Stimulated activated CD8-positive, alpha-beta memory T cell treated with anti-CD3 and anti-CD28 coated beads, Interleukin-4, amount 100 ng/mL, for 24 hours (primary cell): ENCODE data around the gene CTTNBP2NL.
"Not testable (repeated sequence)": the region's sequence is repeated elsewhere in the genome, so short reads cannot be mapped to it uniquely, and the experiment has no call there.

Experiments
- DNase-seq: peaks from one replicate; pipeline ENCODE4 v3.0.0-alpha.2; 2020; ENCODE audit warnings: low read depth

Gene CTTNBP2NL

GRCh38 chr1:112423666-112424065 is 27.7 kb downstream of the CTTNBP2NL start:
- DNase-seq, result not testable (repeated sequence)

GRCh38 chr1:112429749-112430148 is 33.7 kb downstream of the CTTNBP2NL start:
- no peak for DNase-seq

DNA sequence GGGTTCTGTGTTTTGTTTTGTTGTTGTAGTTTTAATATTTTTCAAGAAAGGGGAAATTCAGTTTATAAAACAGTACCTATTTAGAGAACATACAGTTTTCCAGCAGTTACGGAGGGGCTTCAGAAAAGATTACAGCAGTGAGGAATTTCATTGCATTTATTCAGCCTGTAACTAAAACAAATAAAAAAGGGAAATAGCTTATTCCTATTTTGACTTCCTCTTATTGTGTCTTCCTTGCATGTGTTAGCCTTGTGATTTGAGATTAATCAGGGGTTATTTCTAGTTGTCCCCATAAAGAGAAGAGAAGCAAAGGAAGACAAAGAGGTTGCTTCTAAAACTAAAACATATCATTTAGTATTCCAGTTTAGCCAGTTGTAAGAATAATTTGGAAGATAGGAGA is 35.0 kb downstream of the CTTNBP2NL start:
- no peak for DNase-seq

DNA sequence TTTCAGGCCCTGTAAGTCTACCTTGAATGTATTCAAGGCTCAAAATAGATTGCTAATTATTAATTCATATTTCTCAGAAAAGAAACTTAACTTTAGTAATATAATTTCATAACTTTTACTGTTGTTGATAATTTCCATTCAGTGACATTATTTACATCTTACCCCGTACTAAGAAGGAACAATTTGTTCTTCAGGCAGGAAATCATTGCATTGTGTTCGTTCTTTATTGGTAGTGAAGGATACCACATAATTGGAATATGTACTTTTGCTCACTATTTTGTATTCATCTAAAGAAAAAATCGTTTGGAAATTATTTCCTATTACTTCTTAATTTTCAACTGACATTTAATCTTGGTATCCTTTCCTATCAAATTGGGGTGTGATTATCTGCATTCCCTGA is 39.4 kb downstream of the CTTNBP2NL start:
- no peak for DNase-seq

DNA sequence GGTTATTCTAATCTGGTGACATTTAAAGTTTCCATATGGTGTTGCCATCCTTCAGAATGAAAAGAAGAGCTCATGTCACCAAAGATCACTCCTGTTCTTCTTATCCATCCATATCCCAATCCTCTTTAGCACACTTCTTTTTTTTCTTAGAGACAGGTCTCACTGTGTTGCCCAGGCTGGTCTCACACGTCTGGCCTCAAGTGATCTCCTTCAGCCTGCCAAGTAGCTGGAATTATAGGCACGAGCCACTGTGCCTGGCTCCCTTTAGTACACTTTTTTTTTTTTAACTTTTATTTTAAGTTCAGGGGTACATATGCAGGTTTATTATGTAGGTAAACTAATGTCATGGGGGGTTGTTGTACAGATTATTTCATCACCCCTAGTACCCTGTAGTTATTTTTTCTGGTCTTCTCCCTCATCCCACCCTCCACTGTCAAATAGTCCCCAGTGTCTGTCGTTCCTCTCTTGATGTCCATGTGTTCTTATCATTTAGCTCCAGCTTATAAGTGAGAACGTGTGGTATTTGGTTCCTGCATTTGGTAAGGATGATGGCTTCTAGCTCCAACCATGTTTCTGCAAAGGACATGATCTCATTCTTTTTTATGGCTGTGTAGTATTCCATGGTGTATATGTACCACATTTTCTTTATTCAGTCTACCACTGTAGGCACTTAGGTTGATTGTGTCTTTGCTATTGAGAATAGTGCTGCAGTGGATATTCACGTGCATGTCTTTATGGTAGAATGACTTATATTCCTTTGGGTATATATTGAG is 40.6 kb downstream of the CTTNBP2NL start:
- no peak for DNase-seq

- not testable (repeated sequence) for DNase-seq
These were observed 42.1 kb downstream of the CTTNBP2NL start for GRCh38 chr1:112438156-112438555.

- DNase-seq, result no peak
These were observed 43.6 kb downstream of the CTTNBP2NL start for GRCh38 chr1:112439592-112439991.

DNA sequence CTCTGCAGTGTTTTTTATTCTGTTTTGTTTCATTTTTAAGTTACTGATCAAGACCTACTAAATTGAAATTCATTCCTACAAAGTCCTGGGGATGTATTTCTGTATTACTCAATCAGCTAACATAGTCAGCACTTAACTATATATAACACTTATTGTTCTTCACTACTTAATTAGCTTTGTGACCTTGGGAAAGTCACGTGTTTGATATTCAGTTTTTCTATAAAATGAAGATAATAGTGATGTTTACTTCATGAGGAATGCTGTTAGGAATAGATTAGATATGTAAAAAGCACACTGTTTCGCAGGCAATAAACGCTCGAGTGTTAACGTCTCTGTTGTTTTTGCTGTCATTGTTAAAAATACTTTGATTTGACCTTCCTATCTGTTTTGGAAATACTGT is 44.6 kb downstream of the CTTNBP2NL start:
- no peak for DNase-seq

GRCh38 chr1:112444269-112444668 is 48.3 kb downstream of the CTTNBP2NL start:
- no peak for DNase-seq

DNA sequence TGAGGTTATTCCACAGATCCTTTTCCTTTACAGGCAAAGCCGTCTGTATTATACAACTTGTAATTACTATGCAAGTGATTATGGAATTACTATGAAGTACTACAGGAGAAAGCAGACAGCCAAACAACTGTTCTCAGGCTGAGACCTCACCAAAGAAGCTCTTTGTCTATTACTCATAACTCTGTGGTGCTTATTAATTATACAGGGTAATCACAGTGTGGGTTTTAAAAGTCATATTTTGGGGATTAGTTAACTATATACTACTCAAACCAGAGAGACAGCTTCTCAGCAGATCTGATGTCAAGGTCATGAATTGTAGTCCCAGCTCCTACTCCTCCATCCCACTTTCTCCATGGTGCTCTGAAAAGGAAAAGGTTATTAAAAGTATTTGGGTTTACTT is 49.6 kb downstream of the CTTNBP2NL start:
- DNase-seq, result no peak

DNA sequence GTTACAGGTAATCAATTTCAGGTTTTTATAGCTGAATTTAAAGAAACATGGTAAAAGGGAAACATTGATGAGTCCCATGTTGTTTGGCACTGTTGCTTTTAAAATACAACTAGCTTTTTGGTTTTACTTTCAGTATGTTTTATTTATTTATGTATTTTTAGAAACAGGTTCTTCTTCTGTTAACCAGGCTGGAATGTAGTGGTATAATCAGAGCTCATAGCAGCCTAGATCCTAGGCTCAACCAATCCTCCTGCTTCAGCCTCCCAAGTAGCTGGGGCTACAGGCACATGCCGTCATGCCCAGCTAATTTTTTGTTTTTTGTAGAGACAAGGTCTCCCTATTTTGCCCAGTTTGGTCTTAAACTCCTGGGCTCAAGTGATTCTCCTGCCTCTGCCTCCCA is 50.4 kb downstream of the CTTNBP2NL start:
- DNase-seq, result no peak

DNA sequence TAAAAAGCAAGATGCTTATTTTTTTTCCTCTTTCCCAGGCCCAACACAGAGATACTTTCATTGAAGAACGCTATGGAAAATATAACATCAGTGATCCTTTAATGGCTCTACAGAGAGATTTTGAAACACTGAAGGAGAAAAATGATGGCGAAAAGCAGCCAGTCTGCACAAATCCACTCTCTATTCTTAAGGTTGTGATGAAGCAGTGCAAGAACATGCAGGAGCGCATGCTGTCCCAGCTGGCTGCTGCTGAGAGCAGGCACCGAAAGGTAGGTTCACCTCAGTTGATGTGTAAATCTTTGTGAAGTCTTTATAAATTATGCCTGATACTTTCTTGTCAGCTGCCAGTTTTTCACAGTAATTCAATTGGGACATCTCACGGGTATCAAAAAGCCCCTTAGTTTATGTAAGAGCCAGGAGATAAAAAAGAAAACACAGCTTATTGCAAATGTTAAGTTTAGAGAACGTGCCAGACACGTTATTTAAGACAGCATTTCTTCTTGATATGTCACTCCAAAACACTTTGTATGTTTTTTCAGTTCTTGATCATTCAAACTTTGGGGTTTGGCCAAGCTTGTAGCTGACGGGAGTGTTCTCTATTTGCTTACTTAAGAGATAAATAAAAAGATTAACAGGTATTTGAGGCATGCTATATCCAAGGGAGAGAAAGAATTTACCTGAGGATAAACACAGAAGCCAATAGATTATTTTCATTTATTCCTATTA is 53.1 kb downstream of the CTTNBP2NL start:
- no peak for DNase-seq

GRCh38 chr1:112449630-112449983 is 53.6 kb downstream of the CTTNBP2NL start:
- no peak for DNase-seq

GRCh38 chr1:112450773-112451172 is 54.8 kb downstream of the CTTNBP2NL start:
- no peak for DNase-seq

GRCh38 chr1:112451301-112451700 is 55.3 kb downstream of the CTTNBP2NL start:
- not testable (repeated sequence) for DNase-seq

- no peak for DNase-seq
These were observed 57.9 kb downstream of the CTTNBP2NL start for GRCh38 chr1:112453876-112454275.

- DNase-seq, result no peak
These were observed 58.3 kb downstream of the CTTNBP2NL start for GRCh38 chr1:112454316-112454715.

DNA sequence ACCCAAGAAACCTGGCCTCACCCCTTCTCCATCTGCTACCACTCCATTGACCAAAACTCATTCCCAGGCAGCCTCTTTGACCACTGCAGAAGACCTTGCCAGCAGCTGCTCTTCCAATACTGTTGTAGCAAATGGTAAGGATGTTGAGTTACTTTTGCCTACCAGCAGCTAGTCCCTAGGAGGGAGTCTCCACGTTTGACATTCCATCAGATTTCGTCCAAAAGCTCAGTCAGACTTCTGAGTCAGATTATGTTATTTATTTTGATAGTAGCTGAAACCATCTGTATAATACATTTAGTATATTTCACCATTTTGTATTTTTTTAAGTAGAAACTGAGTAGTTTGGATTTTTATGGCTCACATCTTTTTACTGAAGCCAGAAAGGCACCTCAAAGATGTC is 61.2 kb downstream of the CTTNBP2NL start:
- DNase-seq, result no peak

GRCh38 chr1:112457955-112458354 is 61.9 kb downstream of the CTTNBP2NL start:
- no peak for DNase-seq

DNA sequence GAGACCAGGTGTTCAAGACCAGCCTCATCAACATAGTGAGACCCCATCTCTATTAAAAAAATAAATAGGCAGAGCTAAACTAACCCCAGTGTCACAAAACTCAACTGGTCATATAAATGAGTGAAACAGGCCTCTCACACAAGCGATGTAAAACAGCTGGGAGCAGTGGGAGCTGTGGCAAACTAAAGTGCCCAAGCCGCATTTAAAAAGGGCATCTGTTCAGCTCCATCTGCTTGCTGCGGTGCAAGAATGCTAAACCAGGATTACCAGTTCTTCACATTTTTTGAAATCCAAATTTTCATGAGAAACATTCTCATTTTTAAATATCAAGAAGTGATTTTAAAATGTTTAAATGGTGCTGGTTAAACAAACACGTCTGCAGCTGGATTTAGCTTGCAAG is 62.7 kb downstream of the CTTNBP2NL start:
- no peak for DNase-seq

DNA sequence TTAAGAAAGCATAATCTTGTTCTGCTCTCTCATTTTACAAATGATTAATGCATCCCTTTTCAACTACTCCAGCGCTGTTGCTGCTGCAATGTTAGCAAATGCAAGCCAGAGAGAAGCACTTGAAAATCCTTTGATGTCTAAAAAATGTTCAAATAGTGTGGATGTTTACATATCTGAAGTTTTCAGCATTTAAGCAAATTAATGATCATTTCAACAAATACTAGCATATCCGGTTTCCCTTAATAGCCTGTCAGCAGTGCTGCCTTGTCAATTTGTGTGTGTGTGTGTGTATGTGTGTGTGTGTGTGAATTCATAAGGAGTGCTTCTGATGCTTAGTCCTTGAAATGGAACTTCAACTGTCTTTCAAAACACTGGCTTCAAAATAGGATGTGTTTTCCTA is 64.6 kb downstream of the CTTNBP2NL start:
- no peak for DNase-seq

DNA sequence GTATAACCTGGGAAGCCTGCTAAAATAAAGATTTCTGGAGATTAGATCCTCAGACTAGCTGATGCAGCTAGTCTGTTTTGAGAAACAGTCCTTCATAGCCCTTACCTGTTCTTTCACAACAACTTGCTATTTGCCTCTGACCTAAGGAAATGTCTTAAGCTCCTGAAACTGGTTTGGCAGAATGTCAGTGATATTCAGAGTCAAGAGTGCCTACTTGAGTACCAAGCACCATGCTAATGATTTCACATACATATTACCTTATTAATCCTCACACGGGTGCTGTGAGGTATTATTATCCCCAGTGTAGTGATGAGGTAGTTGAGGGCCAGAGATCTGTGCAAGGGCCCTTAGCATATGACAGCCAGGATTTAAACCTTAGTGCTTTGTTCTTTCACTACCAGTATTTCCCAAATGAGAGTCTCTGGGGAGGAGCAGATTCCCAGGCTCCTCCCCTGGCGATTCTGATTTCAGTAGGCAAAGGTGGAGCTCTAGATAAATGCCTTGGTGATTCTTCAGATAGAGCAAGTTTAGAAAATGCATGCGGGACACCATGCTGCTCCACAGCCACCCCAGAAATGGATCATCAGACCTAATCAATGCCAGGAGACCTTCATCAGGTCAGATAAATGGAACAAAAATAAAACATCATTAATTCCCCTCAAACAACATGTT is 65.3 kb downstream of the CTTNBP2NL start:
- DNase-seq, result no peak

DNA sequence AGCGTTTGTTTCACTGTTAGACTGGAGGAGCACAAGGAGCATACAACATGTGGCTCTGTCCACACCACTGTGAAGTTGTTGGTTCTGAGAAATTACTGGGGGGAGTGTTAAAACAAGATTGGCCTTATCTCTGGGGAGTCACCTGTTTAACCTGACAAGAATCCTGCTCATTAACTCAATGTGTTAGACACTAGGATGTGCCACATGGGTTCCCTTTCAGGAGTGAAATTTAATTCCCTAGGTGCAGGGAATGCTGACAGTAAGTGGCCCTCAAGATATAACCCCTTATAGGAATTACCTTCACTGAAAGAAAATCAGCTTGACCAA is 66.9 kb downstream of the CTTNBP2NL start:
- no peak for DNase-seq
